ENCODE results near the gene ALDH18A1. TPM values are rescaled to one million over a fixed set of nuclear protein-coding genes. Genes with fewer than 3 reads are reported as not detected.
A peak's percentile ranks its signal among the peaks of the same experiment; 100 is the strongest.
"Not testable (repeated sequence)": the region's sequence is repeated elsewhere in the genome, so short reads cannot be mapped to it uniquely, and the experiment has no call there.

ALDH18A1 gene
- total RNA-seq, 1 experiment from 2014 or later, result 166 TPM

DNA sequence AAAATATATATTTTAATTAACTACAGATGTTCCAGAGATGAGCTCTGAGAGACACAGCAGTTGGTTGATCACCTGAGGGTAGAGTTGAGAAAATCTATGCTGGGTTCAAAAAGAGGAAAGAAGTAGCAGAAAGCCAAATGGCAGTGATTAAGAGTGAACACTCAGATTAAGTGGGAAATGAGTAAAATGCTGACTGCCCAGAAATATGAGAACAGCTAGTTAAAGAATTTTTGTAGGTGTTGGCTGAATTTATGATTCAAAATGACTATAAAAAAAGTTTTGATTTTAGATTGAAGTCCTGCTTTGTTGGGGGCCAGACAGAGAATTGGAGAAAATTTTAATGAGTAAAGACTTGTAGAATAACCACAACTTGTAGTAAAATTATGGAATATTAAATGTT, 27.5 kb upstream of the ALDH18A1 start:
- intact Hi-C loops (cut with micrococcal nuclease; ENCODE audit: unreplicated experiment), result no loop called here
- DNase-seq, result no peak
- no peak for TF ChIP-seq CTCF (IDR thresholded peaks at IDR 0.05; ENCODE audit: insufficient read depth in 1 of 2, low read depth in 1 of 2, low read length in 1 of 2, severe bottlenecking in 1 of 2, unreplicated experiment in 1 of 2)
- Histone ChIP-seq H3K4me3 (ENCODE audit: low read depth, low read length) (no peak overlapping the region), H3K9me3 (no peaks in the 10 kb centered on the region), H3K4me1 (no peaks in the 10 kb centered on the region), H3K36me3 (ENCODE audit: control insufficient read depth, insufficient read depth, low read length) (peaks cover 5% of the 10 kb centered on the region; the same call in 1 of the 2 replicates), H3K27me3 (replicated peaks; ENCODE audit: control insufficient read depth, insufficient read depth, low read length) (no peaks in the 10 kb centered on the region)
- Mint-ChIP-seq H3K4me3 (ENCODE audit: unreplicated experiment) (no peak overlapping the region), H3K36me3 (ENCODE audit: insufficient read depth, unreplicated experiment) (peaks cover 78% of the 10 kb centered on the region), H3K9me3 (ENCODE audit: unreplicated experiment) (no peaks in the 10 kb centered on the region), H3K27ac (ENCODE audit: unreplicated experiment) (no peak overlapping the region), H3K27me3 (ENCODE audit: insufficient read depth, unreplicated experiment) (no peaks in the 10 kb centered on the region), H3K4me1 (ENCODE audit: low read depth, unreplicated experiment) (peaks cover 4% of the 10 kb centered on the region)
- ChIA-PET POLR2A (no interaction called here), CTCF (interaction anchor here (1.3 kb wide), 1 partner anchor 10 kb away, joined by 5 read pairs; the partner anchor contains the start of gene TCTN3)
- no TSS peak for BruUV-seq (replicated peaks)

DNA sequence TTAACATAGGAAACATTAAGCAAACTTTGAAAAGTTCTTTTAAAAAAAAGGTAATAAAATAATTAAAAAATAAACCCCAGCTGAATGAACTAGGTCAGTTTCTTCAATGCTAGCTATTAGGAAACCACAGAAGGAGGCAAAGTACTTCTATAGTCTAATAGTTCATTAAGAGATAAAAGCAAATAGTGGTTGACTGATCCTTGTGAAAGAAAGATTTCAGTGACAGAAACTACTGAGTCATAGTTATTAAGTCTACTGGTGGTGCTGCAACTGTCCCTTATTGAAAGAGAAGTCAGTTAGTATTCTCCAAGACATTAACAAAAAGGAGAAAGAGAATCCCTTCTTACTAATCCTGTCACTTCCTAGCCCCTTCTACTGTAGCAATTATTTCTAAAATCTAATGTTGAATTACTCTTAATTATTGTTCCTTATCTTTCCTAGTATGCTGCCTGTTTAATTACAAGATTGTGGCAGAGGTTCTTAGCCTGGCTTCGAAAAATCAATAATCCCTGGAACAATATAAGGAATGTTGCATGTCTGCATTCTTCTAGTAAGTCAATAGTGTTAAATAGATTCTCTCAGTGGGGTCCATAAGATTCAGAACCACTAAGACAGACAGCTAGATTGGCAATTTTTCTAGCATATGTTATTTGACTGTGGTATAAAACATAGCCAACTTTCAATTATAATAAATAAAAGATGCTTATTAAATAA, 19.0 kb upstream of the ALDH18A1 start:
- Histone ChIP-seq H3K36me3 (ENCODE audit: control insufficient read depth, insufficient read depth, low read length) (peaks cover 3% of the 10 kb centered on the region; the same call in 1 of the 2 replicates), H3K4me3 (ENCODE audit: low read depth, low read length) (no peak overlapping the region), H3K27me3 (replicated peaks; ENCODE audit: control insufficient read depth, insufficient read depth, low read length) (no peaks in the 10 kb centered on the region), H3K4me1 (peaks cover 27% of the 10 kb centered on the region), H3K9me3 (no peaks in the 10 kb centered on the region)
- TSS peak; percentile 80 for BruUV-seq (replicated peaks)
- peaks cover 34% of the 10 kb centered on the region for H3K36me3 Mint-ChIP-seq (ENCODE audit: insufficient read depth, unreplicated experiment)
- ChIA-PET CTCF (interaction anchor here (1.5 kb wide), 1 partner anchor 18 kb away, joined by 16 read pairs; the partner anchor contains the start of gene TCTN3), POLR2A (interaction anchor here (1.0 to 1.6 kb wide), 3 partner anchors 17 to 19 kb away, joined by 3 to 8 read pairs (median 4); partner anchors contain the start of gene TCTN3)
- peaks cover 5% of the 10 kb centered on the region for H3K4me1 Mint-ChIP-seq (ENCODE audit: low read depth, unreplicated experiment)
- DNase-seq, result peak in 1 of 2 experiments; percentile 67
- intact Hi-C loops (cut with micrococcal nuclease; ENCODE audit: unreplicated experiment), result loop anchor here (1.0 to 2.0 kb wide), 3 partner anchors 19 to 40 kb away; partner anchors contain the start of gene ALDH18A1
- no peaks in the 10 kb centered on the region for H3K9me3 Mint-ChIP-seq (ENCODE audit: unreplicated experiment)
- H3K27me3 Mint-ChIP-seq (ENCODE audit: insufficient read depth, unreplicated experiment), result no peaks in the 10 kb centered on the region
- peak overlapping the region; percentile 90 for H3K27ac Mint-ChIP-seq (ENCODE audit: unreplicated experiment)
- H3K4me3 Mint-ChIP-seq (ENCODE audit: unreplicated experiment), result peak overlapping the region; percentile 53
- TF ChIP-seq CTCF (IDR thresholded peaks at IDR 0.05; ENCODE audit: insufficient read depth in 1 of 2, low read depth in 1 of 2, low read length in 1 of 2, severe bottlenecking in 1 of 2, unreplicated experiment in 1 of 2), result no peak

DNA sequence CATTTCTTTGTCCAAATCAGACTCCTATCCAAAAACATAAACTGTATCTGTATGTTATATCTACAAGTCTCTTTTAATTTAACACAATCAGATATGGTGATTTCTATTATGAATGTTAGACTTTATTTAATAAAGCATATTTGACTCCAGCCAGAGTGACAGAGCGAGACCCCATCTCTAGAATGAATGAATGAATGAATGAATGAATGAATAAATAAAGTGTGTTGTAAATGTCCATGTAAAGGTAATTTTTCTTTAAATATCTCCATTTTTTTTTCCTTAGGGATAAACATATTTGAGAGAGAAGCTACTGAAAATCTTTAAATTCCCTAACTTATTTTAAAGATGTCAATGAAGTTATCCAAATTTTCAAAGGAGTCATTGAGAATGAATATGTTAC, 18.1 kb upstream of the ALDH18A1 start:
- H3K4me1 Mint-ChIP-seq (ENCODE audit: low read depth, unreplicated experiment), result peaks cover 5% of the 10 kb centered on the region
- ChIA-PET POLR2A (interaction anchor here (1.0 to 1.6 kb wide), 3 partner anchors 18 to 19 kb away, joined by 3 to 8 read pairs (median 4); partner anchors contain the start of gene TCTN3), CTCF (interaction anchor here (1.5 kb wide), 1 partner anchor 19 kb away, joined by 16 read pairs; the partner anchor contains the start of gene TCTN3)
- intact Hi-C loops (cut with micrococcal nuclease; ENCODE audit: unreplicated experiment), result loop anchor here (1.0 to 2.0 kb wide), 3 partner anchors 18 to 39 kb away; partner anchors contain the start of gene ALDH18A1
- no peak for DNase-seq
- Histone ChIP-seq H3K27me3 (replicated peaks; ENCODE audit: control insufficient read depth, insufficient read depth, low read length) (no peaks in the 10 kb centered on the region), H3K4me1 (peaks cover 27% of the 10 kb centered on the region), H3K9me3 (no peaks in the 10 kb centered on the region), H3K4me3 (ENCODE audit: low read depth, low read length) (no peak overlapping the region), H3K36me3 (ENCODE audit: control insufficient read depth, insufficient read depth, low read length) (no peaks in the 10 kb centered on the region)
- H3K27ac Mint-ChIP-seq (ENCODE audit: unreplicated experiment), result peak overlapping the region; percentile 90
- no peak overlapping the region for H3K4me3 Mint-ChIP-seq (ENCODE audit: unreplicated experiment)
- TF ChIP-seq CTCF (IDR thresholded peaks at IDR 0.05; ENCODE audit: insufficient read depth in 1 of 2, low read depth in 1 of 2, low read length in 1 of 2, severe bottlenecking in 1 of 2, unreplicated experiment in 1 of 2), result no peak
- no peaks in the 10 kb centered on the region for H3K9me3 Mint-ChIP-seq (ENCODE audit: unreplicated experiment)
- H3K27me3 Mint-ChIP-seq (ENCODE audit: insufficient read depth, unreplicated experiment), result no peaks in the 10 kb centered on the region
- peaks cover 25% of the 10 kb centered on the region for H3K36me3 Mint-ChIP-seq (ENCODE audit: insufficient read depth, unreplicated experiment)
- BruUV-seq (replicated peaks), result no TSS peak

DNA sequence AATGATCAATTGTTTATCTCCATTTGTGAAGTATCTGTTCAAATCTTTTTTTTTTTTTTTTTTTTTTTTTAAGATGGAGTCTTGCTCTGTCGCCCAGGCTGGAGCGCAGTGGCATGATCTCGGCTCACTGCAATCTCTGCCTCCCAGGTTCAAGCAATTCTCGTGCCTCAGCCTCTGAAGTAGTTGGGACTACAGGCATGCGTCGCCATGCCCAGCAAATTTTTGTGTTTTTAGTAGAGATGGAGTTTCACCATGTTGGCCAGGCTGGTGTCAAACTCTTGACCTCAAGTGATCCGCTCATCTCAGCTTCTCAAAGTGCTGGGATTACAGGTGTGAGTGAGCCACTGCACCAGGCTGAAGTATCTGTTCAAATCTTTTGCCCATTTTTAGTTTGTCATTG, 16.1 kb upstream of the ALDH18A1 start:
- H3K9me3 Mint-ChIP-seq (ENCODE audit: unreplicated experiment); CTCF ChIA-PET; BruUV-seq (replicated peaks); H3K4me3 ChIP-seq (ENCODE audit: low read depth, low read length); H3K9me3 ChIP-seq; H3K4me1 Mint-ChIP-seq (ENCODE audit: low read depth, unreplicated experiment); H3K4me3 Mint-ChIP-seq (ENCODE audit: unreplicated experiment); H3K27ac Mint-ChIP-seq (ENCODE audit: unreplicated experiment); H3K36me3 ChIP-seq (ENCODE audit: control insufficient read depth, insufficient read depth, low read length); DNase-seq; POLR2A ChIA-PET; intact Hi-C loops (cut with micrococcal nuclease; ENCODE audit: unreplicated experiment); H3K27me3 ChIP-seq (replicated peaks; ENCODE audit: control insufficient read depth, insufficient read depth, low read length); H3K27me3 Mint-ChIP-seq (ENCODE audit: insufficient read depth, unreplicated experiment): not testable (repeated sequence)
- H3K36me3 Mint-ChIP-seq (ENCODE audit: insufficient read depth, unreplicated experiment), result peaks cover 22% of the 10 kb centered on the region
- H3K4me1 ChIP-seq, result peaks cover 27% of the 10 kb centered on the region
